ENCODE measurements around the gene HSPA1B.
A peak's percentile ranks its signal among the peaks of the same experiment; 100 is the strongest.
"Not testable (repeated sequence)": the region's sequence is repeated elsewhere in the genome, so short reads cannot be mapped to it uniquely, and the experiment has no call there.

The HSPA1B gene

GRCh38 chr6:31797588-31797987 is 29.9 kb upstream of the HSPA1B start:
- no peak for DNase-seq (ENCODE audit: low read depth in 4 of 4, low spot score in 1 of 4)

GRCh38 chr6:31799781-31800180 is 27.8 kb upstream of the HSPA1B start:
- DNase-seq (ENCODE audit: low read depth in 4 of 4, low spot score in 1 of 4): no peak

GRCh38 chr6:31801031-31801927 is 26.3 kb upstream of the HSPA1B start:
- DNase-seq (ENCODE audit: low read depth in 4 of 4, low spot score in 1 of 4): not testable (repeated sequence)

GRCh38 chr6:31805939-31806469 is 21.5 kb upstream of the HSPA1B start:
- no peak for DNase-seq (ENCODE audit: low read depth in 4 of 4, low spot score in 1 of 4)

GRCh38 chr6:31806470-31807272 is 20.9 kb upstream of the HSPA1B start, which contains the start of gene LSM2:
Gene LSM2, minus strand, starts transcription at chr6:31806966. Its CDS starts 209 bp downstream, at chr6:31806757.
- peak; percentile 92 to 97 (median 94) for DNase-seq (ENCODE audit: low read depth in 4 of 4, low spot score in 1 of 4)

DNA sequence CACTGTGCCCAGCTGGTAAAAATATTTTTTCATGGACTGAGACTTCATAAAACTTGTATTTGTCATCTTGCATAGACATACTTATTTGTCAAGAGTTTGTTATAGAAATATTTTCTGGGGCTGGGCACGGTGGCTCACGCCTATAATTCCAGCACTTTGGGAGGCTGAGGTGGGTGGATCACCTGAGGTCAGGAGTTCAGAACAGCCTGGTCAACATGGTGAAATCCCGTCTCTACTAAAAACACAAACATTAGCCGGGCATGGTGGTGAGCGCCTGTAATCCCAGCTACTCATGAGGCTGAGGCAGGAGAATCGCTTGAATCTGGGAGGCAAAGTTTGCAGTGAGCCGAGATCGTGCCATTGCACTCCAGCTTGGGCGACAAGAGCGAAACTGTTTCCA is 18.9 kb upstream of the HSPA1B start:
- DNase-seq (ENCODE audit: low read depth in 4 of 4, low spot score in 1 of 4): not testable (repeated sequence)

- no peak for DNase-seq (ENCODE audit: low read depth in 4 of 4, low spot score in 1 of 4)
These were observed 15.9 kb upstream of the HSPA1B start for GRCh38 chr6:31811645-31812044.

DNA sequence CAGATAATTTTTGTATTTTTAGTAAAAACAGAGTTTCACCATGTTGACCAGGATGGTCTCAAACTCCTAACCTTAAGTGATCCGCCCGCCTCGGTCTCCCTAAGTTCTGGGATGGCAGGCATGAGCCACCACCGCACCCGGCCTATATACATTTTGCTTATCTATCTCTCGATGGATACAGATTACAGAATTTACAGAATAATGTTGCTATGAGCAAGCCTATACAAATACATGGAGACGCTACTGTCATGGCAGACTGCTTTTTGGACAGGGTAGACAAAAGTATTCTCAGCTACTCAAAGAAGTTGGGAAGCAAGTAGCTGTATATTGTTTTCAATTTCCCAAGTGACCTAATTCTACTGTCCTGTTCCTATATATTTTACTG is 14.1 kb upstream of the HSPA1B start:
- no peak for DNase-seq (ENCODE audit: low read depth in 4 of 4, low spot score in 1 of 4)

DNA sequence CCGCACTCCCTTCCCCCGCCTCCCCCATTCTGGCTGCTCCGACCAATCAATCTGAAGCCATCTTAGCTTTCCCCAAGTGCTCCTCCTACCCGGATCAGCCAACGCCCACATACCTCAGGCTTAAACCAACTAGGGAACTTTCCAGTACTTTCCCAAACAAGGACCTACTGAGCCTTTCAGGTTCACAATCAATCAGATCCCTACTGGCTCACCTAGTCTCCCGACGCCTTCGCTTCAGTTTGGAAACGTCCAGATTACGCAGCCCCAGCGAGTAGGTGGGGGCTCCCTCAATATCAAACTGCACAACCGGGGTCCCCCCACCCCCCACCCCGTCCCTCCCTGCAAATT is 12.9 kb upstream of the HSPA1B start:
- peak in 2 of 4 experiments; percentile 56 to 68 for DNase-seq (ENCODE audit: low read depth in 4 of 4, low spot score in 1 of 4)

- DNase-seq (ENCODE audit: low read depth in 4 of 4, low spot score in 1 of 4): peak in 1 of 4 experiments; percentile 58
These were observed 12.3 kb upstream of the HSPA1B start, which contains the start of the genes HSPA1A and HSPA1L for GRCh38 chr6:31815025-31815838. Gene HSPA1A, plus strand, starts transcription at chr6:31815543. Its CDS starts 214 bp downstream, at chr6:31815757. Gene HSPA1L, minus strand, starts transcription at chr6:31815283. Its CDS starts 3,311 bp downstream, at chr6:31811972.

- DNase-seq (ENCODE audit: low read depth in 4 of 4, low spot score in 1 of 4): not testable (repeated sequence)
These were observed 10.2 kb upstream of the HSPA1B start for GRCh38 chr6:31817133-31817928.

DNA sequence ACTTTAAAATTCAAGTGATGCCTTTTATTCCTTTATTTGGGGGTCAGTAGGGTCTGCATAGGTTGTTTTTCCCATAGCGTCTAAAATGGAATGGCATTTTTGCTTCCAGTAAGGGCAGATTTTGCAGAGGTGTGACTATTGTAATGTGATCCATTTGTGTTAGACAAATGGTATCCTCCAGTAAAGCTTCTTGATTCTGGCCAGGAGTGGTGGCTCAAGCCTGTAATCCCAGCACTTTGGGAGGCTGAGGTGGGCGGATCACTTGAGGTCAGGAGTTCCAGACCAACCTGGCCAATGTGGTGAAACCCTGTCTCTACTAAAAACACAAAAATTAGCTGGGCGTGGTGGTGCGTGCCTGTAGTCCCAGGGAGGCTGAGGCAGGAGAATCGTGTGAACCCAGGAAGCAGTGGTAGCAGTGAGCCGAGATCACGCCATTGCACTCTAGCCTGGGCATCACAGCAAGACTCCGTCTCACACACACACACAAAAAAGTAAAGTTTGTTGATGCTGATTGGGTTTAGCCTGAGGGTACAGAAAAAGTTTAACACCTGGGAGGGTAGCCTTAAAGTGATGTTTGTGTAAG is 9.5 kb upstream of the HSPA1B start:
- DNase-seq (ENCODE audit: low read depth in 4 of 4, low spot score in 1 of 4): not testable (repeated sequence)

GRCh38 chr6:31819871-31820299 is 7.7 kb upstream of the HSPA1B start:
- no peak for DNase-seq (ENCODE audit: low read depth in 4 of 4, low spot score in 1 of 4)

DNA sequence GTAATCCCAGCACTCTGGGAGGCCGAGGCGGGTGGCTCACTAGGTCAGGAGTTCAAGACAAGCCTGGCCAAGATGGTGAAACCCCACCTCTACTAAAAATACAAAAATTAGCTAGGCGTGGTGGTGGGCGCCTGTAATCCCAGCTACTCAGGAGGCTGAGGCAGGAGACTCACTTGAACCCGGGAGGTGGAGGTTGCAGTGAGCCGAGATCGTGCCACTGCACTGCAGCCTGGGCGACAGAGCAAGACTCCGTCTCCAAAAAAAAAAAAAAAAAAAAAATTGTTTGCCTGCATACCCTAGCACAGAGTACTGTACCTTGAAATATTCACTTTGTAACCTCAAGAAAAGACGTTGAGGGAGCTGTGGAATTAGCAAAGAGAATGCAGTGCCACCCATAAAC is 7.1 kb upstream of the HSPA1B start:
- not testable (repeated sequence) for DNase-seq (ENCODE audit: low read depth in 4 of 4, low spot score in 1 of 4)

DNA sequence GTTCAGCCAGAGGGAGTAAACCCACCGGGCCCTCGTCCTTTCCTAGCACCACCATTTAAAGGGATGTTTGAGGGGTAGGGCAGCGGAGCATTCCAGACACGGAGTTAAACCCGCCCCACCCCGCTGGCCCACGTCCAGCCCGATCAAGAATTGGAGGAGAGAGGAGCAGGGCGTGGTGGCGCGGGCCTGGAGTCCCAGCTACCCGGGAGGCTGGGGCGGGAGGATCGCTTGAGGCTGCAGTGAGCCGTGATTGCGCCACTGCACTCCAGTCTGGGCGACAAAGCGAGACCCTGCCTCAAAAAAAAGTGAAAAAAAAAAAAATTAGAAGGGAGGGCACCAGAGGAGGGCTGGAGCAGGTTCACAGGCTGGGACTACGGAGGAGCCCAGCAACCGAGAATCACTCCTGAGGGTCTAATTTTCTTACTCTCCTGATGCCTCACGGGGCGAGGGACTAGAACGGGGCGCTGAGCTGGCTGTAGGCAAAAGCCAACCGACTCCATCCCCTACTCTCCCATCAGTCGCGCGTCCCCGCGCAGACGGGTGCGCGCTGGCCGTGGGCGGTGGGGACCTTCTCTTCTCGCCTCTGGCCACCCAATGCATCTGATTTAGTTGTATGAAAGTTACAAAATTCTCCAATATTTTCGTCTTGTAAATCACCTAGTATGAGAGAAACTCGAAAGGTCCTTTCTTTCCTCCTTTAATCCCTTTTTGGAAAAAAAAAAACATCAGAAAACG is 6.1 kb upstream of the HSPA1B start:
- DNase-seq (ENCODE audit: low read depth in 4 of 4, low spot score in 1 of 4): peak in 2 of 4 experiments; percentile 63 to 65

- peak in 1 of 4 experiments; percentile 46 for DNase-seq (ENCODE audit: low read depth in 4 of 4, low spot score in 1 of 4)
These were observed 5.3 kb upstream of the HSPA1B start for GRCh38 chr6:31822036-31822821.

- not testable (repeated sequence) for DNase-seq (ENCODE audit: low read depth in 4 of 4, low spot score in 1 of 4)
These were observed 3.8 kb upstream of the HSPA1B start for GRCh38 chr6:31823592-31824196.

Data from stimulated activated CD4-positive, alpha-beta T cell treated with anti-CD3 and anti-CD28 coated beads, Interleukin-1b, Interleukin-23, amount 100 ng/mL, for 24 hours (primary cell).